Measurements from ENCODE around the gene APOBEC3F. TPM values are rescaled to one million over a fixed set of nuclear protein-coding genes. Genes with fewer than 3 reads are reported as not detected.

The APOBEC3F gene
- total RNA-seq, 2 donors from 2014 or later: 0.49 to 0.95 TPM

- H3K36me3 ChIP-seq: no peaks in the 10 kb centered on the region
- H3K4me3 ChIP-seq: no peak overlapping the region
- no peaks in the 10 kb centered on the region for H3K4me1 ChIP-seq (ENCODE audit: control insufficient read depth in 1 of 2, low read depth in 2 of 2)
- no peaks in the 10 kb centered on the region for H3K9me3 ChIP-seq
- ATAC-seq (ENCODE audit: insufficient number of reproducible peaks, low FRiP score, low read depth) (no peak), DNase-seq (ENCODE audit: low spot score) (no peak)
- no peak overlapping the region for H3K27ac ChIP-seq
- no peak for TF ChIP-seq CTCF (IDR thresholded peaks at IDR 0.05)
- H3K27me3 ChIP-seq (replicated peaks; ENCODE audit: insufficient read depth): no peaks in the 10 kb centered on the region
Measured at GRCh38 chr22:39087098-39087497, 46.4 kb downstream of the APOBEC3F start.

- Histone ChIP-seq H3K9me3 (no peaks in the 10 kb centered on the region), H3K4me3 (no peak overlapping the region), H3K36me3 (no peaks in the 10 kb centered on the region), H3K27ac (no peak overlapping the region), H3K27me3 (replicated peaks; ENCODE audit: insufficient read depth) (no peaks in the 10 kb centered on the region), H3K4me1 (ENCODE audit: control insufficient read depth in 1 of 2, low read depth in 2 of 2) (no peaks in the 10 kb centered on the region)
- no peak for TF ChIP-seq CTCF (IDR thresholded peaks at IDR 0.05)
- DNase-seq (ENCODE audit: low spot score) (no peak), ATAC-seq (ENCODE audit: insufficient number of reproducible peaks, low FRiP score, low read depth) (no peak)
Measured at GRCh38 chr22:39087881-39088684, 47.4 kb downstream of the APOBEC3F start.

GRCh38 chr22:39088685-39089032 lies 48.0 kb downstream of the APOBEC3F start:
- TF ChIP-seq CTCF (IDR thresholded peaks at IDR 0.05): no peak
- ATAC-seq (ENCODE audit: insufficient number of reproducible peaks, low FRiP score, low read depth) (no peak), DNase-seq (ENCODE audit: low spot score) (no peak)
- Histone ChIP-seq H3K9me3 (no peaks in the 10 kb centered on the region), H3K4me3 (no peak overlapping the region), H3K4me1 (ENCODE audit: control insufficient read depth in 1 of 2, low read depth in 2 of 2) (no peaks in the 10 kb centered on the region), H3K27ac (no peak overlapping the region), H3K27me3 (replicated peaks; ENCODE audit: insufficient read depth) (no peaks in the 10 kb centered on the region), H3K36me3 (no peaks in the 10 kb centered on the region)

GRCh38 chr22:39089928-39090327 lies 49.3 kb downstream of the APOBEC3F start:
- no peak overlapping the region for H3K27ac ChIP-seq
- H3K9me3 ChIP-seq: no peaks in the 10 kb centered on the region
- H3K4me3 ChIP-seq: no peak overlapping the region
- no peak for DNase-seq (ENCODE audit: low spot score)
- no peaks in the 10 kb centered on the region for H3K27me3 ChIP-seq (replicated peaks; ENCODE audit: insufficient read depth)
- TF ChIP-seq CTCF (IDR thresholded peaks at IDR 0.05): no peak
- H3K4me1 ChIP-seq (ENCODE audit: control insufficient read depth in 1 of 2, low read depth in 2 of 2): no peaks in the 10 kb centered on the region
- no peak for ATAC-seq (ENCODE audit: insufficient number of reproducible peaks, low FRiP score, low read depth)
- H3K36me3 ChIP-seq: no peaks in the 10 kb centered on the region

- Histone ChIP-seq H3K27me3 (replicated peaks; ENCODE audit: insufficient read depth) (no peaks in the 10 kb centered on the region), H3K4me1 (ENCODE audit: control insufficient read depth in 1 of 2, low read depth in 2 of 2) (no peaks in the 10 kb centered on the region), H3K36me3 (no peaks in the 10 kb centered on the region), H3K27ac (no peak overlapping the region), H3K4me3 (no peak overlapping the region), H3K9me3 (no peaks in the 10 kb centered on the region)
- DNase-seq (ENCODE audit: low spot score) (no peak), ATAC-seq (ENCODE audit: insufficient number of reproducible peaks, low FRiP score, low read depth) (no peak)
- TF ChIP-seq CTCF (IDR thresholded peaks at IDR 0.05): no peak
Measured at GRCh38 chr22:39090426-39091064, 49.9 kb downstream of the APOBEC3F start.
